Astrocyte (in vitro differentiated cells and primary cell): ENCODE results near the gene KNDC1. TPM values are rescaled to one million over a fixed set of nuclear protein-coding genes. Genes with fewer than 3 reads are reported as not detected.

Experiments
- DNase-seq: peaks from one replicate; pipeline ENCODE4 v3.0.0-alpha.2; 2010; ENCODE audit warnings: low read depth
- FAIRE-seq: peaks from 2 replicates; lab custom pipeline; 2011; peaks lifted over from hg19 to GRCh38; lab: Jason Lieb, UNC
- H2AFZ ChIP-seq: 2 replicates; pipeline ENCODE4 v1.6.0; 2012; ENCODE audit warnings: low read depth, low read length, inconsistent platforms
- H3K27ac ChIP-seq: 2 replicates; pipeline ENCODE4 v1.5.1; 2011; ENCODE audit warnings: low read depth, low read length, inconsistent platforms
- H3K27me3 ChIP-seq: 2 replicates; pipeline ENCODE4 v1.6.0; 2011; ENCODE audit warnings: low read length, inconsistent platforms; ENCODE audit not compliant: insufficient read depth
- H3K36me3 ChIP-seq: 2 replicates; pipeline ENCODE4 v1.5.1; 2011; ENCODE audit warnings: low read length, inconsistent platforms; ENCODE audit not compliant: insufficient read depth
- H3K4me1 ChIP-seq: 2 replicates; pipeline ENCODE4 v1.5.1; 2011; ENCODE audit warnings: low read length, inconsistent platforms; ENCODE audit not compliant: insufficient read depth
- H3K4me2 ChIP-seq: 2 replicates; pipeline ENCODE4 v1.6.0; 2012; ENCODE audit warnings: low read length, inconsistent platforms
- H3K4me3 ChIP-seq: 2 replicates; pipeline ENCODE4 v1.5.1; 2011; ENCODE audit warnings: low read depth, mild to moderate bottlenecking, low read length, inconsistent platforms; ENCODE audit not compliant: insufficient read depth
- H3K79me2 ChIP-seq: 2 replicates; pipeline ENCODE4 v1.6.0; 2012; ENCODE audit warnings: mild to moderate bottlenecking, low read length, inconsistent platforms; ENCODE audit not compliant: insufficient read depth
- H3K9ac ChIP-seq: 2 replicates; pipeline ENCODE4 v1.6.0; 2012; ENCODE audit warnings: mild to moderate bottlenecking, low read length, inconsistent platforms
- H3K9me3 ChIP-seq: 2 replicates; pipeline ENCODE4 v1.5.1; 2012; ENCODE audit warnings: low read depth, mild to moderate bottlenecking, low read length, inconsistent platforms; ENCODE audit not compliant: insufficient read depth
- H4K20me1 ChIP-seq: 2 replicates; pipeline ENCODE4 v1.6.0; 2012; ENCODE audit warnings: low read length, inconsistent platforms; ENCODE audit not compliant: insufficient read depth
- H3K27ac Mint-ChIP-seq: one replicate; pipeline ENCODE4 v1.8.0; 2021; ENCODE audit warnings: mild to moderate bottlenecking, mixed read lengths; ENCODE audit not compliant: unreplicated experiment
- H3K27me3 Mint-ChIP-seq: one replicate; pipeline ENCODE4 v1.8.0; 2021; ENCODE audit warnings: low read depth, mixed read lengths; ENCODE audit not compliant: unreplicated experiment
- H3K36me3 Mint-ChIP-seq: one replicate; pipeline ENCODE4 v1.8.0; 2021; ENCODE audit warnings: low read depth, mixed read lengths; ENCODE audit not compliant: unreplicated experiment
- H3K4me1 Mint-ChIP-seq: one replicate; pipeline ENCODE4 v1.8.0; 2021; ENCODE audit warnings: low read depth, mixed read lengths; ENCODE audit not compliant: unreplicated experiment
- H3K4me3 Mint-ChIP-seq: one replicate; pipeline ENCODE4 v1.8.0; 2021; ENCODE audit warnings: mild to moderate bottlenecking, moderate library complexity, mixed read lengths; ENCODE audit not compliant: unreplicated experiment
- H3K9me3 Mint-ChIP-seq: one replicate; pipeline ENCODE4 v1.8.0; 2021; ENCODE audit warnings: mild to moderate bottlenecking, mixed read lengths; ENCODE audit not compliant: unreplicated experiment
- CTCF ChIP-seq: IDR thresholded peaks from 2 replicates; pipeline ENCODE4 v1.5.1; 2011; ENCODE audit warnings: low read depth, mild to moderate bottlenecking, inconsistent platforms, low read length, moderate library complexity; ENCODE audit not compliant: insufficient read depth
- EZH2 ChIP-seq: IDR thresholded peaks from 2 replicates; pipeline ENCODE4 v1.6.1; 2012; ENCODE audit warnings: mild to moderate bottlenecking, low read length, inconsistent platforms; ENCODE audit not compliant: insufficient read depth
- total RNA-seq: library from RNA; stranded (reverse); gene quantifications from 2 replicates; pipeline ENCODE4 v1.2.1, GENCODE V29; 2021

KNDC1 gene
- total RNA-seq, 1 donor from 2014 or later: 2.6 TPM

- H3K27me3 ChIP-seq: no peaks in the 10 kb centered on the region
- H2AFZ ChIP-seq: no peak overlapping the region
- FAIRE-seq (no peak), DNase-seq (no peak)
- Mint-ChIP-seq H3K36me3 (no peaks in the 10 kb centered on the region), H3K4me1 (no peaks in the 10 kb centered on the region), H3K4me3 (no peak overlapping the region), H3K9me3 (no peaks in the 10 kb centered on the region), H3K27me3 (peaks cover 11% of the 10 kb centered on the region), H3K27ac (no peak overlapping the region)
- H3K4me1 ChIP-seq: no peaks in the 10 kb centered on the region
- H3K9ac ChIP-seq: no peak overlapping the region
- H3K9me3 ChIP-seq: peaks cover 5% of the 10 kb centered on the region
- TF ChIP-seq EZH2 (no peak), CTCF (no peak)
- H3K36me3 ChIP-seq: no peaks in the 10 kb centered on the region
- H3K27ac ChIP-seq: no peak overlapping the region
- no peak overlapping the region for H3K4me3 ChIP-seq
- H3K79me2 ChIP-seq: no peaks in the 10 kb centered on the region
- H4K20me1 ChIP-seq: no peaks in the 10 kb centered on the region
- no peak overlapping the region for H3K4me2 ChIP-seq
These were observed 48.4 kb downstream of the KNDC1 start for GRCh38 chr10:133208466-133208865.

GRCh38 chr10:133209117-133209516 lies 49.1 kb downstream of the KNDC1 start:
- Mint-ChIP-seq H3K4me3 (no peak overlapping the region), H3K4me1 (no peaks in the 10 kb centered on the region), H3K9me3 (no peaks in the 10 kb centered on the region), H3K36me3 (no peaks in the 10 kb centered on the region), H3K27me3 (peaks cover 6% of the 10 kb centered on the region), H3K27ac (no peak overlapping the region)
- Histone ChIP-seq H2AFZ (no peak overlapping the region), H4K20me1 (no peaks in the 10 kb centered on the region), H3K9me3 (peaks cover 5% of the 10 kb centered on the region), H3K4me2 (no peak overlapping the region), H3K4me1 (no peaks in the 10 kb centered on the region), H3K36me3 (no peaks in the 10 kb centered on the region), H3K27ac (no peak overlapping the region), H3K79me2 (no peaks in the 10 kb centered on the region), H3K4me3 (no peak overlapping the region), H3K9ac (no peak overlapping the region), H3K27me3 (no peaks in the 10 kb centered on the region)
- DNase-seq (no peak), FAIRE-seq (no peak)
- no peak for TF ChIP-seq CTCF
- no peak for TF ChIP-seq EZH2

- DNase-seq: no peak
- Histone ChIP-seq H3K4me1 (no peaks in the 10 kb centered on the region), H3K4me3 (no peak overlapping the region), H3K79me2 (no peaks in the 10 kb centered on the region), H3K27me3 (no peaks in the 10 kb centered on the region), H4K20me1 (no peaks in the 10 kb centered on the region), H3K9me3 (peaks cover 5% of the 10 kb centered on the region), H3K27ac (no peak overlapping the region), H3K4me2 (no peak overlapping the region), H2AFZ (no peak overlapping the region), H3K36me3 (no peaks in the 10 kb centered on the region), H3K9ac (no peak overlapping the region)
- TF ChIP-seq CTCF (no peak), EZH2 (no peak)
- Mint-ChIP-seq H3K27me3 (peaks cover 6% of the 10 kb centered on the region), H3K4me1 (no peaks in the 10 kb centered on the region), H3K27ac (no peak overlapping the region), H3K36me3 (no peaks in the 10 kb centered on the region), H3K4me3 (no peak overlapping the region), H3K9me3 (no peaks in the 10 kb centered on the region)
- no peak for FAIRE-seq
These were observed 49.6 kb downstream of the KNDC1 start for GRCh38 chr10:133209641-133210040.
